ENCODE results near the gene PDIA5. TPM values are rescaled to one million over a fixed set of nuclear protein-coding genes. Genes with fewer than 3 reads are reported as not detected.

Gene PDIA5
- total RNA-seq, 1 experiment from 2014 or later, result 53.6 TPM

DNA sequence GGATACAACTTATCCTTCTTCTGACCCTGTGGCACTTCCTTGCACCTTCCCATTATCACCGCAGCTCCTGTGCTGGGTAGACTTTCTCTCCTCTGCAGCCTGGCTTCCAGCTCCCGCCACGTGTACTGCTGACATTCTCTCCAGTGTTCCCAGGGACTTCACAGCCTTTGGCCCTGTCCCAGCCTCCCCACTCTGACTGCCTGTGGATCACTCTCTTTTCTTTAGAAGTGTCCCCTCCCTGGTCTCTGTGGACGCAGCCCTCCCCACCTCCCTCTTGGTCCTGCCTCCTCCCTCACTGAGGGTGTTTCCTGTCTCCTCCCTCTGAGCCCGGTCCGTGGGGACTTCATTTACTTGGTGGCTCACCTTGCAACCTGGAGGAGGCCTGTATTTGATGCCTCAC lies 17.4 kb downstream of the PDIA5 start:
- CTCF ChIA-PET, result no interaction called here
- TF ChIP-seq TCF7L2 (IDR thresholded peaks at IDR 0.05; ENCODE audit: low read depth, low read length) (no peak), SIN3A (IDR thresholded peaks at IDR 0.05; ENCODE audit: borderline replicate concordance, insufficient read depth, low read depth, low read length) (no peak), POLR2AphosphoS5 (IDR thresholded peaks at IDR 0.05; ENCODE audit: low read depth, low read length) (no peak)
- TF ChIP-seq, protein P1, sequence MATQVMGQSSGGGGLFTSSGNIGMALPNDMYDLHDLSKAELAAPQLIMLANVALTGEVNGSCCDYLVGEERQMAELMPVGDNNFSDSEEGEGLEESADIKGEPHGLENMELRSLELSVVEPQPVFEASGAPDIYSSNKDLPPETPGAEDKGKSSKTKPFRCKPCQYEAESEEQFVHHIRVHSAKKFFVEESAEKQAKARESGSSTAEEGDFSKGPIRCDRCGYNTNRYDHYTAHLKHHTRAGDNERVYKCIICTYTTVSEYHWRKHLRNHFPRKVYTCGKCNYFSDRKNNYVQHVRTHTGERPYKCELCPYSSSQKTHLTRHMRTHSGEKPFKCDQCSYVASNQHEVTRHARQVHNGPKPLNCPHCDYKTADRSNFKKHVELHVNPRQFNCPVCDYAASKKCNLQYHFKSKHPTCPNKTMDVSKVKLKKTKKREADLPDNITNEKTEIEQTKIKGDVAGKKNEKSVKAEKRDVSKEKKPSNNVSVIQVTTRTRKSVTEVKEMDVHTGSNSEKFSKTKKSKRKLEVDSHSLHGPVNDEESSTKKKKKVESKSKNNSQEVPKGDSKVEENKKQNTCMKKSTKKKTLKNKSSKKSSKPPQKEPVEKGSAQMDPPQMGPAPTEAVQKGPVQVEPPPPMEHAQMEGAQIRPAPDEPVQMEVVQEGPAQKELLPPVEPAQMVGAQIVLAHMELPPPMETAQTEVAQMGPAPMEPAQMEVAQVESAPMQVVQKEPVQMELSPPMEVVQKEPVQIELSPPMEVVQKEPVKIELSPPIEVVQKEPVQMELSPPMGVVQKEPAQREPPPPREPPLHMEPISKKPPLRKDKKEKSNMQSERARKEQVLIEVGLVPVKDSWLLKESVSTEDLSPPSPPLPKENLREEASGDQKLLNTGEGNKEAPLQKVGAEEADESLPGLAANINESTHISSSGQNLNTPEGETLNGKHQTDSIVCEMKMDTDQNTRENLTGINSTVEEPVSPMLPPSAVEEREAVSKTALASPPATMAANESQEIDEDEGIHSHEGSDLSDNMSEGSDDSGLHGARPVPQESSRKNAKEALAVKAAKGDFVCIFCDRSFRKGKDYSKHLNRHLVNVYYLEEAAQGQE (IDR thresholded peaks at IDR 0.05; ENCODE audit: insufficient read depth in 1 of 2, low read depth in 2 of 2, low read length in 1 of 2), result no peak
- TF ChIP-seq, protein P2, sequence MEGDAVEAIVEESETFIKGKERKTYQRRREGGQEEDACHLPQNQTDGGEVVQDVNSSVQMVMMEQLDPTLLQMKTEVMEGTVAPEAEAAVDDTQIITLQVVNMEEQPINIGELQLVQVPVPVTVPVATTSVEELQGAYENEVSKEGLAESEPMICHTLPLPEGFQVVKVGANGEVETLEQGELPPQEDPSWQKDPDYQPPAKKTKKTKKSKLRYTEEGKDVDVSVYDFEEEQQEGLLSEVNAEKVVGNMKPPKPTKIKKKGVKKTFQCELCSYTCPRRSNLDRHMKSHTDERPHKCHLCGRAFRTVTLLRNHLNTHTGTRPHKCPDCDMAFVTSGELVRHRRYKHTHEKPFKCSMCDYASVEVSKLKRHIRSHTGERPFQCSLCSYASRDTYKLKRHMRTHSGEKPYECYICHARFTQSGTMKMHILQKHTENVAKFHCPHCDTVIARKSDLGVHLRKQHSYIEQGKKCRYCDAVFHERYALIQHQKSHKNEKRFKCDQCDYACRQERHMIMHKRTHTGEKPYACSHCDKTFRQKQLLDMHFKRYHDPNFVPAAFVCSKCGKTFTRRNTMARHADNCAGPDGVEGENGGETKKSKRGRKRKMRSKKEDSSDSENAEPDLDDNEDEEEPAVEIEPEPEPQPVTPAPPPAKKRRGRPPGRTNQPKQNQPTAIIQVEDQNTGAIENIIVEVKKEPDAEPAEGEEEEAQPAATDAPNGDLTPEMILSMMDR (IDR thresholded peaks at IDR 0.05), result no peak
- DNase-seq (ENCODE audit: low read depth, low spot score) (no peak), ATAC-seq (peak; percentile 38)
- no peaks in the 10 kb centered on the region for H3K27me3 ChIP-seq (ENCODE audit: control insufficient read depth, insufficient read depth, low read length)
- in situ Hi-C loops (cut with HindIII; ENCODE audit: low pct_unique_long_range_greater_than_20kb, low sequenced_read_pairs), result no loop called here
- H3K36me3 ChIP-seq (ENCODE audit: control insufficient read depth, insufficient read depth, low read length), result no peaks in the 10 kb centered on the region
- H3K4me3 ChIP-seq (ENCODE audit: low read depth in 2 of 2, low read length in 2 of 2), result no peak overlapping the region
- no peaks in the 10 kb centered on the region for H3K9me3 ChIP-seq (ENCODE audit: control insufficient read depth, insufficient read depth, low read depth, low read length)
- intact Hi-C loops (cut with micrococcal nuclease; ENCODE audit: unreplicated experiment), result no loop called here
- POLR2A ChIA-PET, result no interaction called here
- no TSS peak for BruUV-seq (replicated peaks)
- peaks cover 70% of the 10 kb centered on the region for H3K4me1 ChIP-seq (ENCODE audit: control insufficient read depth, insufficient read depth, low read length)
- peak overlapping the region; percentile 74 for H3K27ac ChIP-seq (ENCODE audit: low read length)

GRCh38 chr3:123084738-123085237 lies 18.0 kb downstream of the PDIA5 start:
- DNase-seq (ENCODE audit: low read depth, low spot score) (no peak), ATAC-seq (peak; percentile 38)
- intact Hi-C loops (cut with micrococcal nuclease; ENCODE audit: unreplicated experiment) (no loop called here), in situ Hi-C loops (cut with HindIII; ENCODE audit: low pct_unique_long_range_greater_than_20kb, low sequenced_read_pairs) (no loop called here)
- POLR2A ChIA-PET, result no interaction called here
- no peaks in the 10 kb centered on the region for H3K27me3 ChIP-seq (ENCODE audit: control insufficient read depth, insufficient read depth, low read length)
- TF ChIP-seq, protein P2 (IDR thresholded peaks at IDR 0.05), result no peak
- no peak for TF ChIP-seq TCF7L2 (IDR thresholded peaks at IDR 0.05; ENCODE audit: low read depth, low read length)
- BruUV-seq (replicated peaks), result no TSS peak
- H3K9me3 ChIP-seq (ENCODE audit: control insufficient read depth, insufficient read depth, low read depth, low read length), result no peaks in the 10 kb centered on the region
- H3K4me1 ChIP-seq (ENCODE audit: control insufficient read depth, insufficient read depth, low read length), result peaks cover 70% of the 10 kb centered on the region
- H3K36me3 ChIP-seq (ENCODE audit: control insufficient read depth, insufficient read depth, low read length), result no peaks in the 10 kb centered on the region
- no peak overlapping the region for H3K4me3 ChIP-seq (ENCODE audit: low read depth in 2 of 2, low read length in 2 of 2)
- peak overlapping the region; percentile 74 for H3K27ac ChIP-seq (ENCODE audit: low read length)
- CTCF ChIA-PET, result no interaction called here
